BE2C (cell line): ENCODE results near the gene LANCL3.

Source experiments
- DNase-seq: peaks from one replicate; pipeline ENCODE4 v3.0.0-alpha.2; 2020
- H3K27me3 ChIP-seq: fragments of 250-450 bp; sonication (Bioruptor Pico); 2 replicates; pipeline ENCODE4 v1.5.1; 2020; ENCODE audit warnings: mild to moderate bottlenecking
- H3K36me3 ChIP-seq: fragments of 250-450 bp; sonication (Bioruptor Pico); 2 replicates; pipeline ENCODE4 v1.5.1; 2020; ENCODE audit warnings: mild to moderate bottlenecking
- H3K4me1 ChIP-seq: fragments of 250-450 bp; sonication (Bioruptor Pico); 2 replicates; pipeline ENCODE4 v1.5.1; 2020
- H3K4me3 ChIP-seq: 2 replicates; pipeline ENCODE4 v1.5.1; 2011; ENCODE audit warnings: low read depth, low read length
- H3K9me3 ChIP-seq: fragments of 250-450 bp; sonication (Bioruptor Pico); 2 replicates; pipeline ENCODE4 v1.5.1; 2020
- TF ChIP-seq, protein P1 (sequence below): IDR thresholded peaks from 2 replicates; pipeline ENCODE4 v1.5.1; 2012; ENCODE audit warnings: mild to moderate bottlenecking, low read depth, low read length

Gene LANCL3

DNA sequence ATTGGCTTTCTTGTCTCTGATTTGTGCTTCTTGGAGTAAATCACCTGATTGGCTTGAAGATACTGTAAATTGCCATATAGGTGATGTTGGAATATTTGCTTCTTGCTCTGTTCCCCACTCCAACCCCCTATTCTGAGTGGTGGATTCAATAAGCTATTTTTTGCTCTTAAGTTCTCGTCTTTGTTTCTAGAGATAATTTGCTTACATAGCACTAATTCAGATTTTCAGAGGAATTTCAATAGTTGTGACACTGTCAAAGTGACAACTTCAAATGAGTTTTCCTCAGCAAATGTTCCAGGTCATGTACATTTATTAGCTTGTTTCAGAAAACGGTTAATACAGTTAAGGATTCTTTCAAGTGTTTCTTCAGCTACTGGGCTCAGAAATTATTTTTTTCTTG, 18.6 kb downstream of the LANCL3 start:
- H3K36me3 ChIP-seq, result no peaks in the 10 kb centered on the region
- no peaks in the 10 kb centered on the region for H3K9me3 ChIP-seq
- no peaks in the 10 kb centered on the region for H3K27me3 ChIP-seq
- no peak overlapping the region for H3K4me3 ChIP-seq
- TF ChIP-seq, protein P1, sequence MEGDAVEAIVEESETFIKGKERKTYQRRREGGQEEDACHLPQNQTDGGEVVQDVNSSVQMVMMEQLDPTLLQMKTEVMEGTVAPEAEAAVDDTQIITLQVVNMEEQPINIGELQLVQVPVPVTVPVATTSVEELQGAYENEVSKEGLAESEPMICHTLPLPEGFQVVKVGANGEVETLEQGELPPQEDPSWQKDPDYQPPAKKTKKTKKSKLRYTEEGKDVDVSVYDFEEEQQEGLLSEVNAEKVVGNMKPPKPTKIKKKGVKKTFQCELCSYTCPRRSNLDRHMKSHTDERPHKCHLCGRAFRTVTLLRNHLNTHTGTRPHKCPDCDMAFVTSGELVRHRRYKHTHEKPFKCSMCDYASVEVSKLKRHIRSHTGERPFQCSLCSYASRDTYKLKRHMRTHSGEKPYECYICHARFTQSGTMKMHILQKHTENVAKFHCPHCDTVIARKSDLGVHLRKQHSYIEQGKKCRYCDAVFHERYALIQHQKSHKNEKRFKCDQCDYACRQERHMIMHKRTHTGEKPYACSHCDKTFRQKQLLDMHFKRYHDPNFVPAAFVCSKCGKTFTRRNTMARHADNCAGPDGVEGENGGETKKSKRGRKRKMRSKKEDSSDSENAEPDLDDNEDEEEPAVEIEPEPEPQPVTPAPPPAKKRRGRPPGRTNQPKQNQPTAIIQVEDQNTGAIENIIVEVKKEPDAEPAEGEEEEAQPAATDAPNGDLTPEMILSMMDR, result no peak
- DNase-seq, result no peak
- H3K4me1 ChIP-seq, result no peaks in the 10 kb centered on the region

DNA sequence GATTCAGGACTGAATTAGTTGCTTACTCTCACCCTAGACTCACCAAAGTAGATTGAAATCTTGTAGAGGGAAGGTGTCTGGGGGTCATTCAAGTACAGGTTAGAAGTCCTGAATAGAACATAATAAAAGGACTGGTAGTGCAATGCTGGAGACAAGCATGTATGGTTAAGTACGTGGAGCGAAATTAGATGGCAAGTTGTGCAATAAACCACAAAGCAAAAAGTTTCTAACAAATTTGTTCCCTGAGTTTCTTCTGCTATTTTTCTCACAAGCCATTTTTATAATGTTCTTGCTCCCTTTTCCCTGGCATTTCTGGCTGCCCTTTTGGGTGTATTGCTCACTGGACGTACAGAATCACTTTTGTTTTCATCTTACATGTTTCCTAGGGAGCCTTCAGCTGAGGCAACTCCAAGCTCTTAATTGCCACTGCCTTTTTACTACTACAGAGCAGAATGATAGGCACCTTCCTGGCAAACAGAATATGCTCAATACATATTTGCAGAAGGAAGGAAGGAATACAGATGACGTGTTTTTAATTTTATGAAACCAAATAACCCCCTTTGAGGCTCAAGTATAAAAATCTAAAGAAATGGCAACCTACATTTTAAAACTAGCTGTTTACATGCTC, 23.4 kb downstream of the LANCL3 start:
- Histone ChIP-seq H3K4me3 (no peak overlapping the region), H3K9me3 (no peaks in the 10 kb centered on the region), H3K4me1 (no peaks in the 10 kb centered on the region), H3K36me3 (no peaks in the 10 kb centered on the region), H3K27me3 (no peaks in the 10 kb centered on the region)
- no peak for DNase-seq
- TF ChIP-seq, protein P1, result no peak

DNA sequence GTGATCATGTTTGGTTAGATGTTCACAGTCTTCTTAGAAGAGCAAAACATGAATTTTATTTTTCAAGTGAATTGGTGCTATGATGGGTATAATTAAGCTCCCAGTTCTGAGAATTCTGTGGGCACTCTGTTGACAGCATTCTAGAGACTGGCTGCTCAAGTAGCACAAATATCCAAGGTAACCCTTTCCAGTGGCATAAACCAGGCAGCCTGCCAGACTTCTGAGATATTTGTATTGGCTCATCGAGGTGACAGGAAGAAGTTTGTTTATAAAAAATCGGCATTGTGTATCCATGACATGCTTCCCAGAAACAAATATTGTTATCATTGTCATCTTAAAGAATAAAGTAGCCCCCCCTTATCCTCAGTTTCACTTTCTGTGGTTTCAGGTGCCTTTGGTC, 28.3 kb downstream of the LANCL3 start:
- DNase-seq, result no peak
- Histone ChIP-seq H3K36me3 (no peaks in the 10 kb centered on the region), H3K9me3 (no peaks in the 10 kb centered on the region), H3K4me1 (no peaks in the 10 kb centered on the region), H3K4me3 (no peak overlapping the region), H3K27me3 (no peaks in the 10 kb centered on the region)
- TF ChIP-seq, protein P1, result no peak

DNA sequence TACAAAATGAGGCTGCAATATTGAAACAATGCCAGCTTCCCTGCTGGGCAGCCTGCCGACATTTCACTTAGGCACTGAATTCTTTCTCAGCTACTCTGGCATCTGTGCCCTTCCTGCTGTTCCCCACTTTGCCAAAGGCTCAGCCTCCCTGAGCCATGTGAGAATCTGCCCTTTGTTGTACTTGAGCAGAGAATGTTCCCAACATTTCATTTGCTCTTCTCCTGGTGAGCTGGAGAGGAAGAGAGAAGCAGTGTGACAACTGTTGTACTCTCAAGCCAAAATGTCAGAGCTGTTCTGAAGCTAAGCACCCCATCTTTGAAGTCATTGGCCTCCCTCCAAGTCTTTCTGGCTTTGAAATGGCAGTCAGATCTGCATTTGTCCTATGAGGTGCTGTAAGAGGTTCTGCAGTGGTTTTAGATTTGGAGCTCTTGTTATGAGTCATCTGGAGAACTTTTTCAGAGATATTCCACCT, 32.5 kb downstream of the LANCL3 start:
- H3K36me3 ChIP-seq, result no peaks in the 10 kb centered on the region
- no peaks in the 10 kb centered on the region for H3K27me3 ChIP-seq
- TF ChIP-seq, protein P1, result no peak
- no peak for DNase-seq
- H3K4me1 ChIP-seq, result no peaks in the 10 kb centered on the region
- no peaks in the 10 kb centered on the region for H3K9me3 ChIP-seq
- H3K4me3 ChIP-seq, result no peak overlapping the region

DNA sequence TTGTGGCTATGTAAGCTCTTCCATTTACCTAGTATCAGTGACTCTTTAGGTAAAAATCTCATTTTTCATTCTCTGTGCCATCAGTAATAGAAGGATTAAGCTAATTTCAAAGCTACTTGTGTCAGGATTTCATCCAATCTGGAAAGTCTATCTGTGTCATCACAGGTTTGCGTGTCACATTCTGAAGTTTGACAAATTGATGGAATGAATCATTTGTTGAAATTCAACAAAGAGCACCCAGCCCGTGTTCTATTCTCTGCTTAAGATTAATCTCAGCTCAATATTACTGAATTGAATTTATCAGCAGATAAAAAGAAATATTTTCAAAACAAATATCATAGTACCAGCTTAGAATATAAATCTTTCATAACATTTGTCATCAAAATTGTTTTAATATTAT, 35.8 kb downstream of the LANCL3 start:
- no peak for DNase-seq
- no peaks in the 10 kb centered on the region for H3K4me1 ChIP-seq
- H3K27me3 ChIP-seq, result no peaks in the 10 kb centered on the region
- H3K36me3 ChIP-seq, result no peaks in the 10 kb centered on the region
- no peaks in the 10 kb centered on the region for H3K9me3 ChIP-seq
- H3K4me3 ChIP-seq, result no peak overlapping the region
- TF ChIP-seq, protein P1, result no peak

DNA sequence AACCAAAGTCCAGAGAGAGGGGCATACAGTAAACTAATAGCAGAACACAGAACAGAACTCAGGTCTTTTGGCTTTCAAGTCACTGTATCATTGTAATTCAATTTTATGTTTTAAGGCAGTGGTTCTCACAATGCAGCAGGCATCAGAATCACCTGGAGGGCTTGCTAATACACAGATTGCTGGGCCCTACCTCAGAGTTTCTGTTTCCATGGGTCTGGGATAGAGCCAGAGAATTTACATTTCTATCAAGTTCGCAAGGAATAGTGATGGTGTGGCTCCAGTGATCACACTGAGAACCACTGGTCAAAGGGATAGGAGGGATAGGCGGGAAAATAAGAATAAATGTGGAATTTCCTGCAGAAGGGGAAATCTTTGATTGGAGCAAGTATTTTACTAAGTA, 36.7 kb downstream of the LANCL3 start:
- no peaks in the 10 kb centered on the region for H3K27me3 ChIP-seq
- no peak for DNase-seq
- no peaks in the 10 kb centered on the region for H3K36me3 ChIP-seq
- TF ChIP-seq, protein P1, result no peak
- H3K4me3 ChIP-seq, result no peak overlapping the region
- no peaks in the 10 kb centered on the region for H3K4me1 ChIP-seq
- H3K9me3 ChIP-seq, result no peaks in the 10 kb centered on the region
